ENCODE data around the gene ZBTB42. TPM values are rescaled to one million over a fixed set of nuclear protein-coding genes. Genes with fewer than 3 reads are reported as not detected.
A peak's percentile ranks its signal among the peaks of the same experiment; 100 is the strongest.

The ZBTB42 gene
- total and polyA plus RNA-seq, 2 of the 13 experiments (the other 11 are each of a cell fraction or from before 2014, with no cell fraction given), result 2.8 to 4.2 TPM

- TF ChIP-seq, protein P1, sequence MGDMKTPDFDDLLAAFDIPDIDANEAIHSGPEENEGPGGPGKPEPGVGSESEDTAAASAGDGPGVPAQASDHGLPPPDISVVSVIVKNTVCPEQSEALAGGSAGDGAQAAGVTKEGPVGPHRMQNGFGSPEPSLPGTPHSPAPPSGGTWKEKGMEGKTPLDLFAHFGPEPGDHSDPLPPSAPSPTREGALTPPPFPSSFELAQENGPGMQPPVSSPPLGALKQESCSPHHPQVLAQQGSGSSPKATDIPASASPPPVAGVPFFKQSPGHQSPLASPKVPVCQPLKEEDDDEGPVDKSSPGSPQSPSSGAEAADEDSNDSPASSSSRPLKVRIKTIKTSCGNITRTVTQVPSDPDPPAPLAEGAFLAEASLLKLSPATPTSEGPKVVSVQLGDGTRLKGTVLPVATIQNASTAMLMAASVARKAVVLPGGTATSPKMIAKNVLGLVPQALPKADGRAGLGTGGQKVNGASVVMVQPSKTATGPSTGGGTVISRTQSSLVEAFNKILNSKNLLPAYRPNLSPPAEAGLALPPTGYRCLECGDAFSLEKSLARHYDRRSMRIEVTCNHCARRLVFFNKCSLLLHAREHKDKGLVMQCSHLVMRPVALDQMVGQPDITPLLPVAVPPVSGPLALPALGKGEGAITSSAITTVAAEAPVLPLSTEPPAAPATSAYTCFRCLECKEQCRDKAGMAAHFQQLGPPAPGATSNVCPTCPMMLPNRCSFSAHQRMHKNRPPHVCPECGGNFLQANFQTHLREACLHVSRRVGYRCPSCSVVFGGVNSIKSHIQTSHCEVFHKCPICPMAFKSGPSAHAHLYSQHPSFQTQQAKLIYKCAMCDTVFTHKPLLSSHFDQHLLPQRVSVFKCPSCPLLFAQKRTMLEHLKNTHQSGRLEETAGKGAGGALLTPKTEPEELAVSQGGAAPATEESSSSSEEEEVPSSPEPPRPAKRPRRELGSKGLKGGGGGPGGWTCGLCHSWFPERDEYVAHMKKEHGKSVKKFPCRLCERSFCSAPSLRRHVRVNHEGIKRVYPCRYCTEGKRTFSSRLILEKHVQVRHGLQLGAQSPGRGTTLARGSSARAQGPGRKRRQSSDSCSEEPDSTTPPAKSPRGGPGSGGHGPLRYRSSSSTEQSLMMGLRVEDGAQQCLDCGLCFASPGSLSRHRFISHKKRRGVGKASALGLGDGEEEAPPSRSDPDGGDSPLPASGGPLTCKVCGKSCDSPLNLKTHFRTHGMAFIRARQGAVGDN (CRISPR knock-in tag; IDR thresholded peaks at IDR 0.05), result peak; percentile 74
- TF ChIP-seq ZNF776 (CRISPR knock-in tag; IDR thresholded peaks at IDR 0.05), result peak; percentile 47; the same call in 1 of the 2 replicates
- TF ChIP-seq AGO1 (IDR thresholded peaks at IDR 0.05; ENCODE audit: low read depth, low read length, poor library complexity, severe bottlenecking), result peak; percentile 31
- TF ChIP-seq NRL (CRISPR knock-in tag; IDR thresholded peaks at IDR 0.05; ENCODE audit: borderline replicate concordance), result peak; percentile 67
- peak; percentile 18; the same call in 1 of the 2 replicates for TF ChIP-seq KMT2A (CRISPR knock-in tag; IDR thresholded peaks at IDR 0.05)
- TF ChIP-seq ZBTB42 (CRISPR knock-in tag; IDR thresholded peaks at IDR 0.05), result no peak
- TF ChIP-seq, protein P2, sequence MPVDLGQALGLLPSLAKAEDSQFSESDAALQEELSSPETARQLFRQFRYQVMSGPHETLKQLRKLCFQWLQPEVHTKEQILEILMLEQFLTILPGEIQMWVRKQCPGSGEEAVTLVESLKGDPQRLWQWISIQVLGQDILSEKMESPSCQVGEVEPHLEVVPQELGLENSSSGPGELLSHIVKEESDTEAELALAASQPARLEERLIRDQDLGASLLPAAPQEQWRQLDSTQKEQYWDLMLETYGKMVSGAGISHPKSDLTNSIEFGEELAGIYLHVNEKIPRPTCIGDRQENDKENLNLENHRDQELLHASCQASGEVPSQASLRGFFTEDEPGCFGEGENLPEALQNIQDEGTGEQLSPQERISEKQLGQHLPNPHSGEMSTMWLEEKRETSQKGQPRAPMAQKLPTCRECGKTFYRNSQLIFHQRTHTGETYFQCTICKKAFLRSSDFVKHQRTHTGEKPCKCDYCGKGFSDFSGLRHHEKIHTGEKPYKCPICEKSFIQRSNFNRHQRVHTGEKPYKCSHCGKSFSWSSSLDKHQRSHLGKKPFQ (CRISPR knock-in tag; IDR thresholded peaks at IDR 0.05; ENCODE audit: insufficient replicate concordance), result no peak
- TF ChIP-seq EED (CRISPR knock-in tag; IDR thresholded peaks at IDR 0.05), result 0 out of 2 replicates have a peak, but pooled peaks have one; percentile 80
- no peak for TF ChIP-seq LCORL (IDR thresholded peaks at IDR 0.05)
- peak; percentile 22; the same call in 1 of the 2 replicates for TF ChIP-seq LCORL (CRISPR knock-in tag; IDR thresholded peaks at IDR 0.05)
- TF ChIP-seq ZMYM2 (CRISPR knock-in tag; IDR thresholded peaks at IDR 0.05), result 0 out of 2 replicates have a peak, but pooled peaks have one; percentile 40
- TF ChIP-seq ZNF549 (CRISPR knock-in tag; IDR thresholded peaks at IDR 0.05), result no peak
- peak; percentile 66 for TF ChIP-seq ZNF781 (CRISPR knock-in tag; IDR thresholded peaks at IDR 0.05; ENCODE audit: borderline replicate concordance, not compliant biosample characterization)
- peak; percentile 78; the same call in 1 of the 2 replicates for TF ChIP-seq CSRNP1 (CRISPR knock-in tag; IDR thresholded peaks at IDR 0.05)
- TF ChIP-seq RARA (CRISPR knock-in tag; IDR thresholded peaks at IDR 0.05), result peak; percentile 15; the same call in 1 of the 2 replicates
- TF ChIP-seq, protein P3, sequence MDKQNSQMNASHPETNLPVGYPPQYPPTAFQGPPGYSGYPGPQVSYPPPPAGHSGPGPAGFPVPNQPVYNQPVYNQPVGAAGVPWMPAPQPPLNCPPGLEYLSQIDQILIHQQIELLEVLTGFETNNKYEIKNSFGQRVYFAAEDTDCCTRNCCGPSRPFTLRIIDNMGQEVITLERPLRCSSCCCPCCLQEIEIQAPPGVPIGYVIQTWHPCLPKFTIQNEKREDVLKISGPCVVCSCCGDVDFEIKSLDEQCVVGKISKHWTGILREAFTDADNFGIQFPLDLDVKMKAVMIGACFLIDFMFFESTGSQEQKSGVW (CRISPR knock-in tag; IDR thresholded peaks at IDR 0.05; ENCODE audit: borderline replicate concordance), result no peak
- TF ChIP-seq ZNF570 (CRISPR knock-in tag; IDR thresholded peaks at IDR 0.05; ENCODE audit: borderline replicate concordance), result no peak
- no peak for TF ChIP-seq MXD4 (CRISPR knock-in tag; IDR thresholded peaks at IDR 0.05)
- no peak for TF ChIP-seq RAD51 (IDR thresholded peaks at IDR 0.05; ENCODE audit: borderline replicate concordance)
- TF ChIP-seq SP1 (IDR thresholded peaks at IDR 0.05), result no peak
- TF ChIP-seq SP1 (CRISPR knock-in tag; IDR thresholded peaks at IDR 0.05), result 0 out of 2 replicates have a peak, but pooled peaks have one; percentile 15
- no peak for TF ChIP-seq HOXA7 (CRISPR knock-in tag; IDR thresholded peaks at IDR 0.05)
Measured at GRCh38 chr14:104827177-104828055, 26.5 kb downstream of the ZBTB42 start (continued).

Measured in HepG2 (cell line).